GM18870 (cell line): ENCODE results near the gene GPR21.

ENCODE experiments used
- ATAC-seq: cut with Tn5 transposase; IDR thresholded peaks from one replicate; pipeline ENCODE4 v1.9.1; 2021; ENCODE audit warnings: moderate library complexity; ENCODE audit not compliant: unreplicated experiment

The GPR21 gene

DNA sequence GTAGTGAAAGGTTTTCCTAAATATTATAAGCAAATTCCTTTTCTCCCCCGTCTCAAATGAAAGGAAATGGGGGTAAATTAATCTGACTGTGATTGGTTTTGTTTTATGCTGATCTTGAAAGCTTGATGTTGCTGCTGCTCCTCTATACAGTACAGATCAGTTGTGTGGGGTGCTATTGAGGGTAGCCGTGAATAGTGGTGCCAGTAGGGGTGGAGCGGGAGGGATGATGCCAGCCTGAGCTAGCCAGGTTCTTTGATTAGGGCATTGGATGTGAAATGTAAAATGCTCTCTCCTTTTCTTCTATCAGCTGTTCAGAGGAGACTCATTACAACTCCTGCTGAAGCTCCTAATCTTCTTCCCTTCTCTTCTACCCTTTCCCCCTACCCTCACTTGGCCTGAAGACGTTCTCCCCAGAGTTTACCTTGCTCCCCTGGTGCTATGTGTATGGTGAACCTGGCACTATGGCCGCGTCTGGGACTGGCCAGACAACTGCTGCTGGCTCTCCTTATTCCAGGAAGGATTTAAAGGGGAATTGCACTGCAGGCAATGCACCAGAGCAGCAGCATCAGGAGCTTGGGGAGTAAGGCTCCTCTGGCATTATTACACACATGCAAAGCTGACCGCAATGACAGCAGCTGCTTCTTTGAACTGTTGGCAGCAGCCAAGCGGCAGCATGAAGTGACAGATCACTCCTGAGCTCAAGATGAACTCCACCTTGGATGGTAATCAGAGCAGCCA, 566 bp downstream of the GPR21 start:
- ATAC-seq, result no peak

DNA sequence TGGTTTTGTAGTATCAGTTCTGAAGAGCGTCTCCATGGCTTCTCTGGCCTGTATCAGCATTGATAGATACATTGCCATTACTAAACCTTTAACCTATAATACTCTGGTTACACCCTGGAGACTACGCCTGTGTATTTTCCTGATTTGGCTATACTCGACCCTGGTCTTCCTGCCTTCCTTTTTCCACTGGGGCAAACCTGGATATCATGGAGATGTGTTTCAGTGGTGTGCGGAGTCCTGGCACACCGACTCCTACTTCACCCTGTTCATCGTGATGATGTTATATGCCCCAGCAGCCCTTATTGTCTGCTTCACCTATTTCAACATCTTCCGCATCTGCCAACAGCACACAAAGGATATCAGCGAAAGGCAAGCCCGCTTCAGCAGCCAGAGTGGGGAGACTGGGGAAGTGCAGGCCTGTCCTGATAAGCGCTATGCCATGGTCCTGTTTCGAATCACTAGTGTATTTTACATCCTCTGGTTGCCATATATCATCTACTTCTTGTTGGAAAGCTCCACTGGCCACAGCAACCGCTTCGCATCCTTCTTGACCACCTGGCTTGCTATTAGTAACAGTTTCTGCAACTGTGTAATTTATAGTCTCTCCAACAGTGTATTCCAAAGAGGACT, 1.5 kb downstream of the GPR21 start:
- ATAC-seq, result no peak

DNA sequence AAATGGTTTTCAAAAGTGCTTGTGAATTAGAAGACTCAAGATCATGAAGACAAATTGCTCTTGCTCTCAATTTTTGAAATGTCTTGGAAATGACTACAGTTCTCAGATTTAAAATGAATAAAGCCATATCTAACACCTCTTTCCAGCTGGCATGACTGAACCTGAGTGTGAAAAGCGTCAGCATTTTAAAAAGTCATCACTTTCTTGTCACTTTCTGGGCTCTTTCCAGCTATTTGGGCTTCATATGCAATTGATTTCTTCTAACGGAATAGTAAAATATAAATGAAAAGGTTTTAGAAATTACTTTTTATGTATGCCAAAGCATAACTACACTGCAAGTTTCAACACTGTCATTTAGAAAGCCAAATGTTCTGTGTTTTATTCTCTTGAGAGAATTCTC, 2.3 kb downstream of the GPR21 start:
- ATAC-seq, result no peak

DNA sequence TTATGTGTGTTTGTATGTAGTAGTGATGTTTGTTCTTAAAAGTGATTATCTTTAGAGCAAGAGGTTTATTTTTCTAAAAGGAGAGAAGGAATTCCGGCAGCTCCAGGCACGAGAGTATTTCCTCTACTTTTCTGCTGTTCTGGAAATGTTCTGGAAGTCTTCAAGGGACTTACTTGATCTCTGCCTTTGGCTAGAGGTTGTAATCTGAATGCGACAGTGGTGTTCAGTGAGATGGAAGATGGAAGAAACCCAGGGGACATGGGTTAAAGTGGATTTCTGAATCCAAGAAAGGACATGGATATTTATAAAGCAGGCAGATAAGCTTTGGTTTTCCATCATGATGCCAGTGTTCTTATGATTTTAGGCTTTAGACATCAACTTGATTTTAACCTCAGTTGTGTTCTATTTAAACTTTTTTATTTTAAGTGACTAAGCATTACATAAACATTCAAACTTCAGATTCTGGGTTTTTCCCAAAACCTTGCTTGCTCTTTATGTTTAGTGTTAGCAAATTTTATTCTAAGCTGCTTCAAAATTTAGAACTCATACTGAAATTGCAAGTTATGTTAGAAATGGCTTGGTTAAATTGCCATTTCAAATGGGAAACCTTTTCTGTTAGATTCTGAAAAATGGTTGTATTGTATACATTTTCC, 3.6 kb downstream of the GPR21 start:
- ATAC-seq, result no peak

DNA sequence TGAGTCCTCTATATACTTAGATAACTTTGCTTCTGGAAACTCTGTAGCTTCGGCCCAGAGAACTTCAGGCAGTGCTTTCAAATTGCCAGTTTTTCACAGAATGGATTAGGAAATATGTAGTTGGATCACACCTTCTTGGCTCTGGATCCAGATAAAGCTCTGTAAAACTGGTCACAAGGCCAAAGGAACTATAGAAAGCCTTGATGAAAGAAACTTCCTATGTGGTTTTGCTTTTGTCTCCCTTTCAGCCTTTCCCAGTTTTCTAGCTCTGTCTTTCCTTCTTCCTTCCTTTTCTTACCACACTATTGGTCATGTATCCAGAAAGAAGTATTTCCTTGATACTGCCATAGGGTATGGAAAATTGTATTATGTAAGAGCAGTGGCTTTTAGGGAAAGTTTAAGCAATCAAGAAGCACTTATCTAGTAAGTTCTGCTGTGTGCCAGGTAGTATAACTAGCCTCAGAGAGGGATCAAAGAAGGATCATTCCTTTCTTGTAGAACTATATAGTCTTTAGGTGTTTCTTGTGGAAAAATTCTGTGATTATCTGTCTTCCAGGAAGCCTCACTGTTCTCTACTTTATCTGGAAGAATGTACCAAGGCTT, 6.3 kb downstream of the GPR21 start:
- no peak for ATAC-seq

DNA sequence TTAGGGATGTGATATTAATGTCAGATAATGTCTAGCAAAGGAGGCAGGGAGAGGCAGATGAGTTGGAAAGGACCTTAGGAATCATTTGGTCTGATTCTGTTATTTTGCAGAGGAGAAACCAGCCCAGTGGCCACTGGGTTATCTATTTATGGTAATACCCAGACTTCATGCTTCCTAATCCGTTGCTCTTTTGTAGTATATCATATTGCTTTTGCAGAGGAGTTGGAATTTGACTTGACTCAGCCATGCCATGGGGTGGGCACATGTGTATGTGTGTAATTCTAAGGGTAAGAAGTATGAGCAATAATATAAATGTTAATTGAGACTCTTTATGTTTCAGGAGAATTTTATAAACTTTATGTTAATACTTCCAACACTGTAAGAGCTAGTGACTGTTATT, 7.3 kb downstream of the GPR21 start:
- no peak for ATAC-seq

DNA sequence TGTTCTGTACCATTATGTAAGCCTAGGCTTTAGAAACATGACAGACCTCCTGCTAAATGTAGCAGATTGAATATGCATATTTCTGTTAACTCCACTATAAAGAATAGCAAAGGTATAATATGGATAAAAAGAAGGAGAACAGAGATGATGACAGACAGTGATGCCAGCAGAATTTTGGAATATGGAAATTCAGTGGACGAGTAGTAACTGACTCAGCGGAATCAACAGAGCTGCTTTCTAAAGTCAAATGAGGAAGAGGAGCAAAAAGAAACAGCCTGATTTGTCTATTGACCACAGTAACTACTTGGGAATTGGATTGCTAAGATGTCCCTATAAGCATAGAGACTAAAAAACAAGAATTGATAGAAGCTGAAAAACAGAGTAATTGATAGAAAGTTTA, 8.0 kb downstream of the GPR21 start:
- no peak for ATAC-seq

DNA sequence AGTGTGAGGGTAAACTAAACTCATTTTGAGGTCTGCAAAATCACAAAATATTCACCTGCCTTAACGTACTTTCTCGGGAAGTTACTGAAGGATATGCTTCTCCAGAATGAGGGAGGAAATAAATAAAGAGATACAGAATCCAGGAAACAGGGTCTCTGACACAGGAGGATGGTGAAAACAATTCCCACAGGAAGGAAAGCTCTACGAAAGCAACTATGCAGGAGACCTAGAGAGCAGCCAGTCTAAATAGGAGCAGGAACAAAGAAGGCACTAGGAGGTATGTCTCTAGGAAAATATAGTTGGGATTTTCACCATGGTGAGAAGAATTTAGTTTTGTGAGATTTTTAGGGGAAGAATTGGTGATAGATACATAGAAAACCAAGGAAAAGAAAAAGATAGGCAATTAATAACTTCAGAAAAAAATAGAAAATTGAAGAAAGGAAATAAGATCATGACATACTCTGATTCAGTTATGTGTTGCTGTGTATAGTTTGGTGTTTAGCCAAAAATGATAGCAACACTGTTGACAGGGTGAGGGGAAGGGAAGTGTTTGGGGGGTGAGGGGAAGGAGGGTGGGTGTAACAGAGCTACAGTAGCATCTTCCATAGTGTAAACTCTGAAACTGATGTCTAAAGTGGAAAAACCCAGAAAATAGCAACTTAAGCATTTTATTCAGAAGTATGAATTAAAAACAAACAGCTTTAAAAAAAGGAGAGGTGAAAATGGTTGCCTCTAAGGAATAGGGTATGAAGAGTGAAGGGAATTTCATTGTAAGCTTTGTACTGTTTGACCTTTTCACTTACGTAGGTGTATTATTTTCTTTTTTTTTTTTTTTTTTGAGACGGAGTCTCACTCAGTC, 9.8 kb downstream of the GPR21 start:
- no peak for ATAC-seq

DNA sequence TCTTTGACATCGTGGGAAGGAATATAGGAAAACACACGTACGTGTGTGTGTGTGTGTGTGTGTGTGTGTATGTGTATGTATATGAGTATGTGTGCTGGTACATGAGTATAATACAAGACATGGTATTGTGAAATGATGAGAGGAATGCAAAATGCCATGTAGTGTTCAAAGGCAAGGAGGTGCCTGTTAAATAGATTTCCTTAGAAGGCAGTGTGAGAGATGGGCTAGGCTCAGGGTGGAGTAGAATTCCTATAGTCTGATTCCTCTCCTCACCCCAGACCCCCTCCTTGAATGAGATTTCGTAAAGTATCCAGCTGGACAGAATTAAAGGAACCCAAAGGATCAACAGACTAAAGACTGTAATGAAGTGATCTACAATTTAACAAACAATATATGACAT, 11.1 kb downstream of the GPR21 start:
- no peak for ATAC-seq

DNA sequence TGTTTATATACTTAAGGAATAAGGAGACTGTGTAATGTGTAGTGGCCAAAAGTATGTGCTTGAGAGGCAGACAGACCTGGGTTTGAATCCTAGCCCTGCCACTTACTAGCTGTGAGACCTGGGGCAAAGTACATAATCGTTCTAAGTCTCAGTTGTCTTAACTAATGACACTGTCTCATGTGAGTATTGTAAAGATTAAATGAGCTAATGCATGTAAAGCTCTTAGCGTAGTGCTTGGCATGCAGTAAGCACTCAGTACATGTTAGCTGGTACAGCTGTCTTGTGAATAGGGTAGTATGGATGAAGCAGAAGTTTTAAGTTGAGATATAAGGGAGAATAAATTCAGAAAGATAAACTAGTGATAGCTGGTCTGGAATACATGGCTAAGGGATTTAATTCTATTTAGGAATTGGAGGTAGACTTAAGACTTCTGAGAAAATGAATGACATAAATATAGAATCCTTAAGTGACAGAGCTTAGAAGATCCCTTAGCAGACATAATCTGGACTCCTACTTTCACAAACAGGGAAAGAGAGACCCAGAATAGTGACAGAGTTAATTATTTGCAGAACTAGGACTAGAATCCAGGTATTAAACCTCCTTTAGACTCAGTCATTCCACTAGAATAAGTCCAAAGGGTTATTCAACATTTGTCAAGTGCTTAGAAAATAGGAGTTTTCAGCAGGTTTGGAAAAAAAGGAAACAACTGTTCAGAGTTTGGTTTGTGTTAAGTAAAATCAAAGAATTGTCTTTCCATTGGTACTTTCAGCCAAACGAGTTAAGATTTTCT, 13.1 kb downstream of the GPR21 start:
- no peak for ATAC-seq

DNA sequence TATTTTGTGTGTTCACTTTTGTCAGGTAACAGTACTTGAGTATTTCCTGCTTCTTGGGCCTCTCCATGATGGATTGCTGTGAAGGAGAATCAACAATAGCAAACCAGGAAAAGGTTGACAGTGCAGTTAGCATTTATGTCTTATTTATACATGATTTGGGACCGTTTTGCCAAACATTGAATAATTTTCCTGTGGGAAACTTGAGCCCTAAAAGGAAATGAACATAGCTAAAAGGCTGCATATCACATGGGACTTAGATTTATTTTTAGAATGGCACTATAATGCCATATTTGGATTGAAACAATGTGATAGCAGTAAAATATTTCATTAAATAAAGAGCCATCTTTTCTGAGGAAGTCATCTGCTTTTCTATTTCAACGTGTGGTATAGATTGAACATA, 15.3 kb downstream of the GPR21 start:
- no peak for ATAC-seq

DNA sequence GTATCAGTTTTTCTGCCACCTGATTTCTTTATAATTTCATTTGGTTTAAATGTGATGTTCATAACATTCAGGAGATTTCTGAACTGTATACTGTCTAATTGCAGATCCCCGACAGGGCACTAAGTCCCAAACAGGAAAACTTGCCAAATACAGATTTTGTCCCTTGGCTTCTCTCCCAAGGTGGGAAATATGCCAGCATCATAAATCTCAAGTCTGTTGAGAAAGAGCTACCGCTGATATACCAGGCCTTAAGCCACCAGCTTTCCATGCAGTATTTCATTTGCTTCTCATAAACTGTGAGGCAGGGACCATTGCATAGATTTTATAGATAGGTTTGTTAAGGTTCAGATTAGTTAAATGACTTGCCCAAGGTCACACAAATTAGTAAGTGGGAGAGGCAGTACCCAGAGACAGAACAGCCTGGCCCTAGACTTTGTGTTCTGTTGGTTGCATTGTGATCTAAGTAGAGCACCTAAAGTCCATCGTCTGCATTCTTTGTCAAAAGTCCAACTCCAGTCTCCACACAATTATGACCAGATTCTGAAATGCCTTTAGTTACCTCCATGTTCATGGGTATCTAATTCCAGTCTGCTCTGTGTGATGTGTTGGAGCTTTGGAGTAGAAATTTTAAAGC, 16.2 kb downstream of the GPR21 start:
- no peak for ATAC-seq

DNA sequence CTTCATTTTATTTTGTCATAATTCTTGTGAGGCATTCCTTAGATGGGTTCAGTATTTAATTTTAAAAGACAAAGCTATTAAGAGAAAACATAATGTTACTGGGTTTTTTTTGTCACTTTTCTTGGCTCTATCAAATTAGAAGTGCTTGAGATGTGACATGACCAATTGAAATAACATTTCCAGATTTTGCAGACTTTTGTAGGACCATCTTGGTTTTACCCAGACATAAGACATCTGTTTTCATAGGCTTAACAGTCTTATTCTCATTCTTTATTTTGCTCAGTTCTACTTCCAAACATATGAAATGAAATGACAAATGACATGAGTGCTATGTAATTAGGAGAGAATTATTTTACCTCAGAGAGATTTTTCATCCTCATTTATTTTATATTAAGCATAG, 19.6 kb downstream of the GPR21 start:
- no peak for ATAC-seq

DNA sequence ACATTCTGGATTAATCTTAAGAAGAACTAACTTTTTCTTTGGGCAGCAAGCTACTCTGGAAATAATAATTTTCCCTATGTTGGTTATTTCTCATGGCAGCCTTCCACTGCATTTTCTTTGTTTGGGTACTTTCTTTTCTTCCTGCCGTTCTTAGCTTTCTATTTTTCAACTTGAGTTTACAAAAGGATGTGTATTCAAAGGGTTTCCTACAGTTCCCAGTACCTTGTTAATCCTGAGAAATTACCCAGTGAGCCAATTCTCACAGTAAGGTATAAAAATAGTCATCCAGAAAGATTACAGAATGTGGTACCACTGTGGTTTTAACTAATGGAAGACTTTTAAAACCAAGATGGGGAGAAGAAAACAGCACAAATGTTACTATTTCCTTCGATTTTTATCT, 20.2 kb downstream of the GPR21 start:
- no peak for ATAC-seq

DNA sequence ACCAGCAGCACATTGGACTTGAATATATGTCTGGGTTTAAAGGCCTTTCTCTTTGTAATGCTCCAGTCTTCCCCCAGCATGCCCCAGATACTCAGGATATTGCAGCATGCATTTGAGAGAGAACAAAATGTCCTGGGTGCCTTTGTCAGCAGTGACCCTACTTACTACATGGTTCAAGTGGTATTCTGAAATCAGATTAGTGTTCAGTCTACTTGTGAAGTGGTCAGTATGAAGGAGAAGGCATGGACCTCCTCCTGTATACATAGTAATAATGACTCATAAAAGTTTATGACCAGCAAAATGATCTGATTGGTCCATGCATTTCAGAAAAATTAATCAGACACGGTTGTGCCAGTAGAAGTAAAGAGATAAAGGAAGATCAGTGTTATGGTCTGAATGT, 25.4 kb downstream of the GPR21 start:
- ATAC-seq, result no peak

DNA sequence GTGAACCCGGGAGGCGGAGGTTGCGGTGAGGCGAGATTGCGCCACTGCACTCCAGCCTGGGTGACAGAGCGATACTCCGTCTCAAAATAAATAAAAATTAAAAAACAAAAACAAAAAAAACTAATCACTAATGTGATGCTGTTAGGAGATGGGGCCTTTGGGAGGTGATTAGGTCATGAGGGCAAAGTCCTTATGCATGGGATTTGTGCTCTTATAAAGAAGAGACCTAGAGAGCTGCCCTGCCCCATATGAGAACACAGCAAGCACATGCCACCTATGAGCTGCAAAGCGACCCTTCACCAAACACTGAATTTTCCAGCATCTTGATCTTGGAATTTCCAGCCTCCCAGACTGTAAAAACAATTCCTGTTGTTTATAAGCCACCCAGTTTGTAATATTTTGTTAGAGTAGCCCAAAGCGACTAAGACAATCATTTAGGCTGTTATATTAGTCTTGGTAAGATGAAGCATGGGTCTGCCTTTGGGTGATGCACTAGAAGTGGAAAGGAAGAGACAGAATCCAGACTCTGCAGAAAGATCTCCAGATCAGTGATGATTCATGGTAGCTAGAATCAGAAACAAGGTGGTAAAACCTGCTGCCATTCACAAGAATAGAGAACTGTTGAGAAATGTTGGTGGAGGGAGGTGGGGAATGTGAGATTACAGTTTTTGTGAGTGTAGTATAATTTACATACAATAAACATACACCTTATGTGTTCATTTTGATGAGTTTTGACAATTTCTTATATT, 26.2 kb downstream of the GPR21 start:
- no peak for ATAC-seq

DNA sequence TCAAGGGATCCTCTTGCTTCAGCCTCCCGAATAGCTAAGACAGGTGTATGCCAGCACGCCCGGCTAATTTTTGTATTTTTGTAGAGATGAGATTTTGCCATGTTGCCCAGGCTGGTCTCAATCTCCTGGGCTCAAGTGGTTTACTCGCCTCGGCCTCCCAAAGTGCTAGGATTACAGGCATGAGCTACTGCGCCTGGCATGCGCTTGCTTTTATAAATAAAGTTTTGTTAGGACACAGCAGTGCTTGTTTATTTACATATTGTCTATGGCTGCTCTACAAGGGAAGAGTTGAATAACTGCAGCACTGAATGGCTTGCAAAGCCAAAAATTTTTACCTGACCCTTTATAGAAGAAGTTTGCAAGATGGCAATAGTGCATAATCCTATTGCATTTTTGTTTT, 27.7 kb downstream of the GPR21 start:
- ATAC-seq, result no peak

DNA sequence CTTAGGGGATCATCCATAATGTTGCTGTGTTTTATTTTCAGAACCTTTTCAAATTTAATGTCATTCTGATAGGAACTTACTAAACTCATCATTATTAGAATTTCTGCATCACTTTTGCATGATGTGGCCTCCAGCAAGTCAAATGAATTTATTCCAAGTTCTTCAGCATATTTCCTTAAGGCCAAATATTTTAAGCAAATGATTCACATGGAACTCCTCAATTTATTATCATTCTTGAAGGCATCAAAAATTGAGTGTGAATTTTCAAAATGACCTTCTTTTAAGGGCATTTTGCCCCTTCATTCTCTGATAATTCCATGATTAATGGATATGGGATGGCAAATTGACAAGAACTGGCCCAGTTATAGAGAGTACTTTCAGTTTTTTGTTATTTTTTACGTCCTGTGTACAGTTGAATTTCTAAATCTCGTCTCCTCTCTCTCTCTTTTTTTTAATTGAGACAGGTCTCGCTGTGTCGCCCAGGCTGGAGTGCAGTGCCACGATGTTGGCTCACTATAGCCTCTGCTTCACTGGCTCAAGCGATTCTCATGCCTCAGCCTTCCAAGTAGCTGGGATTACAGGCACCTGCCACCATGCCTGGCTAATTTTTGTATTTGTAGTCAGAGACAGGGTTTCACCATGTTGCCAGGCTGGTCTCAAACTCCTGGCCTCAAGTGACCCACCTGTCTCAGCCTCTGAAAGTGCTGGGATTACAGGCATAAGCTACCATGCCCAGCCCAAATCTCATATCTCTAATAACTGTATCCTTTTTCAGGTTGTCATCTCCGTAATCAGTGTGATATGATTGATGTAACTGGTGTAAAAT, 29.1 kb downstream of the GPR21 start:
- ATAC-seq, result no peak
